Neuronal stem cell (in vitro differentiated cells): Measurements from ENCODE around the gene LIMS1.
"Not testable (repeated sequence)": the region's sequence is repeated elsewhere in the genome, so short reads cannot be mapped to it uniquely, and the experiment has no call there.

Source experiments
- DNase-seq: peaks from one replicate; pipeline ENCODE4 v3.0.0-alpha.2; 2013; ENCODE audit warnings: low spot score
- H2AFZ ChIP-seq: one replicate; pipeline ENCODE4 v1.6.1; 2013; ENCODE audit warnings: mild to moderate bottlenecking, low read length, inconsistent platforms
- H2AK5ac ChIP-seq: 2 replicates; pipeline ENCODE4 v1.6.1; 2013; ENCODE audit warnings: low read depth, mild to moderate bottlenecking, inconsistent platforms, low read length, moderate library complexity, mixed read lengths
- H2BK120ac ChIP-seq: 2 replicates; pipeline ENCODE4 v1.6.1; 2013; ENCODE audit warnings: low read depth, mild to moderate bottlenecking, inconsistent platforms, low read length, moderate library complexity, mixed read lengths
- H2BK12ac ChIP-seq: one replicate; pipeline ENCODE4 v1.6.1; 2013; ENCODE audit warnings: low read length, inconsistent platforms
- H2BK15ac ChIP-seq: 2 replicates; pipeline ENCODE4 v1.6.1; 2013; ENCODE audit warnings: mild to moderate bottlenecking, low read length, inconsistent platforms, mixed read lengths
- H2BK5ac ChIP-seq: one replicate; pipeline ENCODE4 v1.6.1; 2013; ENCODE audit warnings: inconsistent platforms, mild to moderate bottlenecking, low read length, moderate library complexity
- H3K14ac ChIP-seq: one replicate; pipeline ENCODE4 v1.6.1; 2013; ENCODE audit warnings: low read length, inconsistent platforms
- H3K18ac ChIP-seq: 2 replicates; pipeline ENCODE4 v1.6.1; 2013; ENCODE audit warnings: low read length, inconsistent platforms
- H3K23ac ChIP-seq: 2 replicates; pipeline ENCODE4 v1.6.1; 2013; ENCODE audit warnings: low read depth, mild to moderate bottlenecking, mixed read lengths, low read length, inconsistent platforms; ENCODE audit not compliant: poor library complexity
- H3K27ac ChIP-seq: replicated peaks from 3 replicates; pipeline ENCODE4 v1.5.1; 2013; ENCODE audit warnings: low read length, inconsistent platforms
- H3K27me3 ChIP-seq, 3 experiments: 2 replicates each; pipeline ENCODE4 v1.6.1; 2013; ENCODE audit warnings: low read length in 3 of 3, mild to moderate bottlenecking in 2 of 3, inconsistent platforms in 1 of 3, low read depth in 1 of 3, mixed read lengths in 1 of 3, moderate library complexity in 1 of 3; ENCODE audit not compliant: control insufficient read depth in 3 of 3, insufficient read depth in 3 of 3
- H3K36me3 ChIP-seq, 2 donors: replicated peaks in 1 of 2; 2 replicates each; pipeline ENCODE4 v1.6.1; 2013; ENCODE audit warnings: low read length in 2 of 2; ENCODE audit not compliant: control insufficient read depth in 2 of 2, insufficient read depth in 2 of 2
- H3K4ac ChIP-seq: 2 replicates; pipeline ENCODE4 v1.6.1; 2013; ENCODE audit warnings: inconsistent platforms, mild to moderate bottlenecking, low read length, moderate library complexity
- H3K4me1 ChIP-seq, 2 donors: 1 replicate in 1 of 2; 2 replicates in 1 of 2; pipeline ENCODE4 v1.6.1; 2013; ENCODE audit warnings: low read length in 2 of 2, low read depth in 1 of 2; ENCODE audit not compliant: control insufficient read depth in 2 of 2, insufficient read depth in 1 of 2
- H3K4me2 ChIP-seq: one replicate; pipeline ENCODE4 v1.6.1; 2013; ENCODE audit warnings: mild to moderate bottlenecking, low read length, inconsistent platforms; ENCODE audit not compliant: insufficient read depth, poor library complexity, severe bottlenecking
- H3K4me3 ChIP-seq, 2 donors: 2 replicates each; pipeline ENCODE4 v1.5.1; 2013; ENCODE audit warnings: low read length in 2 of 2, mild to moderate bottlenecking in 2 of 2, inconsistent platforms in 1 of 2, moderate library complexity in 1 of 2
- H3K79me1 ChIP-seq: one replicate; pipeline ENCODE4 v1.6.1; 2013; ENCODE audit warnings: low read depth, mild to moderate bottlenecking, inconsistent platforms, low read length, moderate library complexity
- H3K9ac ChIP-seq: one replicate; pipeline ENCODE4 v1.6.1; 2013; ENCODE audit warnings: mild to moderate bottlenecking, low read depth, low read length, inconsistent platforms; ENCODE audit not compliant: poor library complexity
- H3K9me3 ChIP-seq, 2 donors: replicated peaks in 1 of 2; 2 replicates each; pipeline versions ENCODE3 to v1.6.1; 2013; ENCODE audit warnings: low read length in 2 of 2, mild to moderate bottlenecking in 2 of 2, inconsistent platforms in 1 of 2, low read depth in 1 of 2, mixed read lengths in 1 of 2, moderate library complexity in 1 of 2; ENCODE audit not compliant: control insufficient read depth in 2 of 2, insufficient read depth in 1 of 2
- H4K8ac ChIP-seq: one replicate; pipeline ENCODE4 v1.6.1; 2013; ENCODE audit warnings: low read depth, mild to moderate bottlenecking, inconsistent platforms, low read length, moderate library complexity
- H4K91ac ChIP-seq: one replicate; pipeline ENCODE4 v1.6.1; 2013; ENCODE audit warnings: low read length, low read depth, mild to moderate bottlenecking, inconsistent platforms; ENCODE audit not compliant: poor library complexity
- WGBS, 2 donors: extraction: QIAGEN DNeasy Blood & Tissue Kit; methylation state at CpG; one replicate each; pipeline ENCODE4 v1.1.7; 2013; ENCODE audit warnings: missing lambda C conversion rate in 2 of 2, mixed read lengths in 1 of 2; ENCODE audit not compliant: insufficient read length in 2 of 2, insufficient replicate concordance in 1 of 2; ENCODE audit errors: extremely low coverage in 2 of 2; 5-methylcytosine and 5-hydroxymethylcytosine counted together

LIMS1 gene

GRCh38 chr2:108492364-108492763, 41.9 kb upstream of the LIMS1 start:
- no peak overlapping the region for H2BK15ac ChIP-seq
- H2BK5ac ChIP-seq, result no peak overlapping the region
- H3K4me3 ChIP-seq, result no peak overlapping the region
- no peak overlapping the region for H2BK120ac ChIP-seq
- H3K9me3 ChIP-seq, result no peaks in the 10 kb centered on the region
- no CpG with 5 or more reads among the region's 4 CpGs for WGBS, 2 donors
- H3K79me1 ChIP-seq, result no peaks in the 10 kb centered on the region
- H2AK5ac ChIP-seq, result no peak overlapping the region
- no peak overlapping the region for H3K4me2 ChIP-seq
- H3K18ac ChIP-seq, result no peak overlapping the region
- no peak overlapping the region for H4K91ac ChIP-seq
- H3K27ac ChIP-seq, result no peak overlapping the region
- H3K4ac ChIP-seq, result no peak overlapping the region
- H4K8ac ChIP-seq, result no peak overlapping the region
- H2BK12ac ChIP-seq, result no peak overlapping the region
- no peak overlapping the region for H3K14ac ChIP-seq
- H3K9ac ChIP-seq, result no peak overlapping the region
- no peaks in the 10 kb centered on the region for H3K27me3 ChIP-seq
- no peaks in the 10 kb centered on the region for H3K4me1 ChIP-seq
- DNase-seq, result no peak
- H2AFZ ChIP-seq, result no peak overlapping the region
- no peak overlapping the region for H3K23ac ChIP-seq
- H3K36me3 ChIP-seq, result peaks cover 2 to 74% of the 10 kb centered on the region in 2 donors

- not testable (repeated sequence) for H3K18ac ChIP-seq, H3K9ac ChIP-seq, H3K14ac ChIP-seq, H2AFZ ChIP-seq, DNase-seq, H4K91ac ChIP-seq, H2BK12ac ChIP-seq, H3K9me3 ChIP-seq, H3K4me3 ChIP-seq, H2AK5ac ChIP-seq, H2BK15ac ChIP-seq, H3K79me1 ChIP-seq, H3K4me2 ChIP-seq, H3K23ac ChIP-seq, H2BK120ac ChIP-seq, H4K8ac ChIP-seq, H2BK5ac ChIP-seq, H3K4me1 ChIP-seq, H3K27me3 ChIP-seq, H3K4ac ChIP-seq, H3K27ac ChIP-seq
- peaks cover 0 to 40% of the 10 kb centered on the region in 2 donors for H3K36me3 ChIP-seq
- WGBS, 2 donors, result no CpG with 5 or more reads among the region's 3 CpGs
These were observed 38.1 kb upstream of the LIMS1 start for GRCh38 chr2:108496167-108496566.

- not testable (repeated sequence) for H2BK5ac ChIP-seq, H3K4me1 ChIP-seq, H2BK120ac ChIP-seq, H3K23ac ChIP-seq, H3K14ac ChIP-seq, H3K9ac ChIP-seq, H3K27ac ChIP-seq, H2BK12ac ChIP-seq, DNase-seq, H3K27me3 ChIP-seq, H2AK5ac ChIP-seq, H4K91ac ChIP-seq, H3K4me2 ChIP-seq, H3K79me1 ChIP-seq, H3K4ac ChIP-seq, H3K4me3 ChIP-seq, H2AFZ ChIP-seq, H4K8ac ChIP-seq, H3K9me3 ChIP-seq, H2BK15ac ChIP-seq, H3K18ac ChIP-seq
- peaks cover 2 to 23% of the 10 kb centered on the region in 2 donors for H3K36me3 ChIP-seq
- no CpG with 5 or more reads among the region's 4 CpGs for WGBS, 2 donors
These were observed 26.6 kb upstream of the LIMS1 start for GRCh38 chr2:108507620-108508019.

DNA sequence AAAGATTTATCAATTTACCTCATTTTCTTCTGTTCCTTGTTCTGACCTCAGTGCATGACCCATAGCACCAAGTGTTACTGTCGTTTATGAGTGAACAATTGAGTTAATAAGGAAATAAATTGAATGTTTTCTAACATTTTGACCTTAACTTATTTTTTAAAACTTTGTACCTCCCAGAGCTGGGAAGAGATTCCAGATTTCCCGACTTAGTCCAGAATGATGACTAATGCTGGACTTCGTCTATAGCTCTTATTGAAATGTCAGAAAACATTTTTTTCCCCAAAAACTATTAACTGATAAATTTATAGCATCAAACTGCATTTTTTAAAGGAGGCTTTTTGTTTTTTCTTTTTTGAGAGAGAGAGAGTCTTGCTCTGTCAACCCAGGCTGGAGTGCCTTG, 21.8 kb upstream of the LIMS1 start:
- H2BK12ac ChIP-seq, H4K8ac ChIP-seq, H2AFZ ChIP-seq, DNase-seq, H3K36me3 ChIP-seq, H3K4me1 ChIP-seq, H2BK120ac ChIP-seq, H3K14ac ChIP-seq, H3K9ac ChIP-seq, H3K27me3 ChIP-seq, H3K79me1 ChIP-seq, H3K4me3 ChIP-seq, H3K9me3 ChIP-seq, H3K18ac ChIP-seq, H2BK5ac ChIP-seq, H3K23ac ChIP-seq, H2BK15ac ChIP-seq, H4K91ac ChIP-seq, H3K4me2 ChIP-seq, H2AK5ac ChIP-seq, H3K27ac ChIP-seq, H3K4ac ChIP-seq: not testable (repeated sequence)
- no CpG with 5 or more reads among the region's 3 CpGs for WGBS, 2 donors
